ENCODE measurements around the gene COMMD10.

GRCh38 chr5:116318091-116318854, 233.4 kb downstream of the COMMD10 start:
- TF ChIP-seq EZH2 (IDR thresholded peaks at IDR 0.05; ENCODE audit: insufficient read depth, poor library complexity, severe bottlenecking) (no peak), EZH2phosphoT487 (IDR thresholded peaks at IDR 0.05; ENCODE audit: insufficient read depth, low read depth) (no peak)

All from GM23248 (cell line).